Testis (tissue), 3 donors: ENCODE results near the gene AKAP6. TPM values are rescaled to one million over a fixed set of nuclear protein-coding genes. Genes with fewer than 3 reads are reported as not detected.

Source experiments
- DNase-seq: peaks from one replicate; pipeline ENCODE4 v3.0.0-alpha.2; 2019
- H3K27ac ChIP-seq, 2 donors: fragments of 200-600 bp; sonication (generic); one replicate each; pipeline ENCODE4 v1.5.1; 2019
- H3K27me3 ChIP-seq: fragments of 200-600 bp; sonication (generic); one replicate; pipeline ENCODE4 v1.5.1; 2019
- H3K36me3 ChIP-seq: fragments of 200-600 bp; sonication (generic); one replicate; pipeline ENCODE4 v1.5.1; 2017; ENCODE audit warnings: low read depth; ENCODE audit errors: missing control alignments
- H3K4me1 ChIP-seq: fragments of 200-600 bp; sonication (generic); one replicate; pipeline ENCODE4 v1.5.1; 2019
- H3K4me3 ChIP-seq, 2 donors: fragments of 200-600 bp; sonication (generic); one replicate each; pipeline ENCODE4 v1.5.1; 2017 to 2019
- H3K9me3 ChIP-seq: fragments of 200-600 bp; sonication (generic); one replicate; pipeline ENCODE4 v1.5.1; 2017
- POLR2A ChIP-seq: fragments of 450-650 bp; IDR thresholded peaks from one replicate; pipeline ENCODE4 v1.6.1; 2017; ENCODE audit warnings: antibody characterized with exemption, mild to moderate bottlenecking, moderate library complexity
- WGBS, 2 donors: methylation state at CpG; one replicate each; pipeline ENCODE4 v1.1.5; 2018; 5-methylcytosine and 5-hydroxymethylcytosine counted together
- intact Hi-C: fragments of 100-400 bp; cut with DNase I; formaldehyde crosslinking; loops from one replicate; pipeline ENCODE4 v1.15.1; 2023; ENCODE audit warnings: low total_unique reads
- polyA plus RNA-seq: library from polyadenylated mRNA; stranded (reverse); fragments of 350-450 nt; fragmentation: Illumina TruSeq; extraction: RNeasy Lipid Tissue Mini Kit (QIAGEN cat#74804); gene quantifications from one replicate; pipeline ENCODE4 v1.2.3, GENCODE V29; 2014; ENCODE audit warnings: low read depth, low replicate concordance; ENCODE audit not compliant: insufficient read depth
- total RNA-seq, 2 donors: library from RNA; depleted of rRNA; stranded (reverse); fragments of >200 nt; gene quantifications; one replicate each; pipeline ENCODE4 v1.2.3, GENCODE V29; 2016
- TF ChIP-seq, protein P1 (sequence below), 3 experiments: fragments of 450-650 bp in 2 of 3; fragments of 200-600 bp in 1 of 3; sonication (generic) in 1 of 3; IDR thresholded peaks; one replicate each; pipeline ENCODE4 v1.5.1; 2016 to 2019; ENCODE audit warnings: antibody characterized with exemption in 3 of 3, mild to moderate bottlenecking in 2 of 3, moderate library complexity in 1 of 3

AKAP6 gene
- total and polyA plus RNA-seq, 3 donors from 2014 or later: 26.6 to 30.9 (median 30.9) TPM

DNA sequence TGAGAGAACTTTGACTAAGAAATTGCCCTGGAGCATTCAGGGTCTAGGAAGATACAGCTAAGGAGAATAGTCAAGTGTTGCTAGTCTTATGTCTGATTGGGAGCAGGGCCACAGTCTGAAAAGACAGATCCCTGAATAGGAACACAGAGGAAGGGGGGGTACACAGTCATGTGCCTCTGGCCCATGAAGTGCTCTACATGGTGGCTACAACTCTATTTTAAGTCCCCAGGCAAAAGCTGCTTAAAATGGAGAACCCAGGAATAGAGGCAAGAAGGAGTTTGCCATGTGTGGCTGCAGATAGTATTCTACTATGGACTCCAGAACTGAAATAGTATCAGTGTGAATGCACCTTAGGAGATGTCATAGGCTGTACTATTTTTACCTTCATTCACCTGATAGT lies 491.6 kb downstream of the AKAP6 start:
- H3K36me3 ChIP-seq: no peaks in the 10 kb centered on the region
- H3K27ac ChIP-seq: no peak overlapping the region
- no peaks in the 10 kb centered on the region for H3K27me3 ChIP-seq
- no peaks in the 10 kb centered on the region for H3K9me3 ChIP-seq
- no peak overlapping the region for H3K4me3 ChIP-seq
- TF ChIP-seq, protein P1, sequence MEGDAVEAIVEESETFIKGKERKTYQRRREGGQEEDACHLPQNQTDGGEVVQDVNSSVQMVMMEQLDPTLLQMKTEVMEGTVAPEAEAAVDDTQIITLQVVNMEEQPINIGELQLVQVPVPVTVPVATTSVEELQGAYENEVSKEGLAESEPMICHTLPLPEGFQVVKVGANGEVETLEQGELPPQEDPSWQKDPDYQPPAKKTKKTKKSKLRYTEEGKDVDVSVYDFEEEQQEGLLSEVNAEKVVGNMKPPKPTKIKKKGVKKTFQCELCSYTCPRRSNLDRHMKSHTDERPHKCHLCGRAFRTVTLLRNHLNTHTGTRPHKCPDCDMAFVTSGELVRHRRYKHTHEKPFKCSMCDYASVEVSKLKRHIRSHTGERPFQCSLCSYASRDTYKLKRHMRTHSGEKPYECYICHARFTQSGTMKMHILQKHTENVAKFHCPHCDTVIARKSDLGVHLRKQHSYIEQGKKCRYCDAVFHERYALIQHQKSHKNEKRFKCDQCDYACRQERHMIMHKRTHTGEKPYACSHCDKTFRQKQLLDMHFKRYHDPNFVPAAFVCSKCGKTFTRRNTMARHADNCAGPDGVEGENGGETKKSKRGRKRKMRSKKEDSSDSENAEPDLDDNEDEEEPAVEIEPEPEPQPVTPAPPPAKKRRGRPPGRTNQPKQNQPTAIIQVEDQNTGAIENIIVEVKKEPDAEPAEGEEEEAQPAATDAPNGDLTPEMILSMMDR (IDR thresholded peaks at IDR 0.05): no peak
- TF ChIP-seq POLR2A: no peak
- no peaks in the 10 kb centered on the region for H3K4me1 ChIP-seq
- intact Hi-C loops: no loop called here
- no peak for DNase-seq

DNA sequence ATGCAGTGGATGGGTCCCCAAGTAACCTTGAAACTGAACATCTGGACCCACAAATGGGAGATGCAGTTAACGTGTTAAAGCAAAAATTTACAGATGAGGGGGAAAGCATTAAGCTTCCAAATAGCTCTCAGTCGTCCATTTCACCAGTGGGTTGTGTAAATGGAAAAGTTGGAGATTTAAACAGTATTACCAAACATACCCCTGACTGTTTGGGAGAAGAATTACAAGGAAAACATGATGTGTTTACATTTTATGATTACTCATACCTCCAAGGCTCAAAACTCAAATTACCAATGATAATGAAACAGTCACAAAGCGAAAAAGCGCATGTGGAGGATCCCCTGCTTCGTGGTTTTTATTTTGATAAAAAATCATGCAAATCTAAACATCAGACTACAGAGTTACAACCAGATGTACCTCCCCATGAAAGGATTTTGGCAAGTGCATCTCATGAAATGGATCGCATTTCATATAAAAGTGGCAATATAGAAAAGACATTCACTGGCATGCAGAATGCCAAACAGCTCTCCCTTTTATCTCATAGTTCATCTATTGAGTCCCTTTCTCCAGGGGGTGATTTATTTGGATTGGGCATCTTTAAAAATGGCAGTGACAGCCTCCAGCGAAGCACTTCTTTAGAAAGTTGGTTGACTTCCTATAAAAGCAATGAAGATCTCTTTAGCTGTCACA lies 493.0 kb downstream of the AKAP6 start:
- TF ChIP-seq, protein P1 (IDR thresholded peaks at IDR 0.05): no peak
- H3K9me3 ChIP-seq: no peaks in the 10 kb centered on the region
- no peaks in the 10 kb centered on the region for H3K27me3 ChIP-seq
- no peak for DNase-seq
- 94 to 95% methylated on average over 7 of the region's 7 CpGs for WGBS, 2 donors
- no peaks in the 10 kb centered on the region for H3K36me3 ChIP-seq
- peaks cover 4% of the 10 kb centered on the region for H3K4me1 ChIP-seq
- intact Hi-C loops: no loop called here
- H3K4me3 ChIP-seq: no peak overlapping the region
- no peak overlapping the region for H3K27ac ChIP-seq

DNA sequence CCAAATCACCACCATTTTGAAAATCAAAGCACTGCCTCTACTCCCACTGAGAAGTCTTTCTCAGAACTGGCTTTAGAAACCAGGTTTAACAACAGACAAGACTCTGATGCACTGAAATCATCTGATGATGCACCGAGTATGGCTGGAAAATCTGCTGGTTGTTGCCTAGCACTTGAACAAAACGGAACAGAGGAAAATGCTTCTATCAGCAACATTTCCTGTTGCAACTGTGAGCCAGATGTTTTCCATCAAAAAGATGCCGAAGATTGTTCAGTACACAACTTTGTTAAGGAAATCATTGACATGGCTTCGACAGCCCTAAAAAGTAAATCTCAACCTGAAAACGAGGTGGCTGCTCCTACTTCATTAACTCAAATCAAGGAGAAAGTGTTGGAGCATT lies 494.6 kb downstream of the AKAP6 start:
- no peaks in the 10 kb centered on the region for H3K36me3 ChIP-seq
- H3K4me1 ChIP-seq: peaks cover 4% of the 10 kb centered on the region
- no peak for DNase-seq
- intact Hi-C loops: no loop called here
- no peak overlapping the region for H3K27ac ChIP-seq
- H3K27me3 ChIP-seq: no peaks in the 10 kb centered on the region
- WGBS, 2 donors: 87 to 89% methylated on average over 5 of the region's 5 CpGs
- H3K4me3 ChIP-seq: no peak overlapping the region
- TF ChIP-seq POLR2A: no peak
- TF ChIP-seq, protein P1 (IDR thresholded peaks at IDR 0.05): no peak
- no peaks in the 10 kb centered on the region for H3K9me3 ChIP-seq

DNA sequence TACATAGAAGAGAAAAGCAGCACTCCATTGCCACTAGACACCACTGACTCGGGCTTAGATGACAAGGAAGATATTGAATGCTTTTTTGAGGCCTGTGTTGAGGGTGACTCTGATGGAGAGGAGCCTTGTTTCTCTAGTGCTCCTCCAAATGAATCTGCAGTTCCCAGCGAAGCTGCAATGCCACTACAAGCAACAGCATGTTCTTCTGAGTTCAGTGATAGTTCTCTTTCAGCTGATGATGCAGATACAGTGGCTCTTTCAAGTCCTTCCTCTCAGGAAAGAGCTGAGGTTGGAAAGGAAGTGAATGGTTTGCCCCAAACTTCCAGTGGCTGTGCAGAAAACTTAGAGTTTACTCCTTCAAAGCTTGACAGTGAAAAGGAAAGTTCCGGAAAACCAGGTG lies 495.1 kb downstream of the AKAP6 start:
- no peak for TF ChIP-seq POLR2A
- TF ChIP-seq, protein P1 (IDR thresholded peaks at IDR 0.05): no peak
- no peaks in the 10 kb centered on the region for H3K9me3 ChIP-seq
- H3K4me1 ChIP-seq: peaks cover 4% of the 10 kb centered on the region
- no peaks in the 10 kb centered on the region for H3K36me3 ChIP-seq
- DNase-seq: no peak
- H3K27ac ChIP-seq: no peak overlapping the region
- intact Hi-C loops: no loop called here
- WGBS, 2 donors: 95 to 100% methylated on average over 3 of the region's 3 CpGs
- no peaks in the 10 kb centered on the region for H3K27me3 ChIP-seq
- no peak overlapping the region for H3K4me3 ChIP-seq

DNA sequence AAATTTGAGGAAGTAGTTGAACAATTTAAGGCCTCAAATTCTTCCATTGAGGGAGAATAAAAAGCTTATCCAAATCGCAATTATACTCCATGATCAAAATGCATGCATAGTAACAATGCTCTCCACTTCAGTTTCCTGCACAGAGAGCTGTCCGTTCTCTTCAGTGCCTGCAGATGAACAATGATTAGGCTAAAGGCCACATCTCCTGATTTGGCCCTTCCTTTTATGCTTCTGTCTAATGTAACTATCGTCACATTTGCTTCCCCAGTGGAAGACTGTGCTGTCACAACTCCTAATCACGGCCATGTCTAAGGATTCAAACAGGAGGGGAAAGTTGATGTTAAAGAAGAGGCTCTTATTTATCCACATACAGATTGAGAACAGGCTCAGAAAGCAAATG lies 496.0 kb downstream of the AKAP6 start:
- intact Hi-C loops: no loop called here
- Histone ChIP-seq H3K4me3 (no peak overlapping the region), H3K27me3 (no peaks in the 10 kb centered on the region), H3K9me3 (no peaks in the 10 kb centered on the region), H3K4me1 (peaks cover 4% of the 10 kb centered on the region), H3K36me3 (no peaks in the 10 kb centered on the region), H3K27ac (no peak overlapping the region)
- TF ChIP-seq, protein P1 (IDR thresholded peaks at IDR 0.05): no peak
- no peak for TF ChIP-seq POLR2A
- DNase-seq: no peak
- 82% methylated on average over 4 of the region's 4 CpGs for WGBS, 2 donors
